Measurements from ENCODE around the gene FBXO24. TPM values are rescaled to one million over a fixed set of nuclear protein-coding genes. Genes with fewer than 3 reads are reported as not detected.

Gene FBXO24
- total and polyA plus RNA-seq, 9 of the 15 experiments (the other 6 are each of a cell fraction or from before 2014, with no cell fraction given), result 0.17 to 0.95 (median 0.50) TPM

DNA sequence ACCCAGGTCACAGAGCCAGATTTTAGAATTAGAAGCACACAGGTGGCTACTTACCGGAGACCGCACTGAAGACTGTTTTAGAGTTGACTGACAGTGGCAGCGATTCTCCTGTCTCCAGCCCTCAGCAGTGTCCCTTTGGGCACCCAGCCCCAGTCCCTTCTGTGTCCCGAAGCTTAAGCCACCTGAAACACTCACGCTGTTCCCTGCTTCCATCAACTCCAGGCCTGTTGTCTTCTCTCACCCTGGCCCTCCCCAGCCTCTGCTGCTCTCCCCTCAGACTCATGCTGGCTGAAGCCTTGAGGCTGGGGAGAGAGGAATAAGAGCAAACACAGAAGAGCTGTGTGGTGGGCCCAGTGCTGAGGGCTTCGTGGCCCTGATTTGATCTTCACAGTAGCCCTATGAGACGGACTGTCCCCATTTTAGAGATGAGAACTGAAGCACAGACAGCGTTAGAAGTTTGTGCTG, 23.0 kb upstream of the FBXO24 start:
- Histone ChIP-seq H3K4me3 (no peak overlapping the region), H3K27ac (ENCODE audit: extremely low read depth, low read depth, low read length) (no peak overlapping the region), H3K4me2 (ENCODE audit: insufficient read depth, low read length) (no peak overlapping the region), H3K79me2 (ENCODE audit: control insufficient read depth, insufficient read depth, low read length) (no peaks in the 10 kb centered on the region), H2AFZ (ENCODE audit: low read depth, low read length) (no peak overlapping the region), H3K9me1 (ENCODE audit: control insufficient read depth, insufficient read depth, low read length) (no peaks in the 10 kb centered on the region), H3K36me3 (ENCODE audit: control insufficient read depth, insufficient read depth, low read length) (peaks cover 17% of the 10 kb centered on the region; the same call in 2 of the 3 replicates), H4K20me1 (replicated peaks; ENCODE audit: control insufficient read depth, insufficient read depth, low read length) (no peaks in the 10 kb centered on the region), H3K9ac (ENCODE audit: insufficient read depth in 1 of 2, low read depth in 2 of 2, low read length in 2 of 2) (no peak overlapping the region; a peak in 1 of 4 replicates), H3K27me3 (ENCODE audit: control insufficient read depth in 2 of 2, insufficient read depth in 2 of 2, low read length in 2 of 2) (no peaks in the 10 kb centered on the region), H3K4me1 (replicated peaks in 1 of 2; ENCODE audit: control insufficient read depth in 2 of 2, insufficient read depth in 2 of 2, low read length in 2 of 2) (peaks cover 0 to 31% of the 10 kb centered on the region in 2 experiments; a peak in 3 of 5 replicates), H3K9me3 (replicated peaks; ENCODE audit: control insufficient read depth, insufficient read depth, low read depth, low read length) (no peaks in the 10 kb centered on the region)
- in situ Hi-C loops (cut with MboI) (loop anchor here (25.0 kb wide), 1 partner anchor 101 kb away; the partner anchor contains the start of gene SPACDR), intact Hi-C loops (cut with micrococcal nuclease) (no loop called here)
- FAIRE-seq (no peak), ATAC-seq (no peak), DNase-seq (ENCODE audit: extremely low read depth in 1 of 4, low spot score in 3 of 4) (no peak)
- TF ChIP-seq BDP1 (IDR thresholded peaks at IDR 0.05; ENCODE audit: insufficient read depth, insufficient read length) (no peak), ZNF212 (CRISPR knock-in tag; IDR thresholded peaks at IDR 0.05) (no peak), HSF4 (CRISPR knock-in tag; IDR thresholded peaks at IDR 0.05; ENCODE audit: borderline replicate concordance) (no peak), OTX1 (CRISPR knock-in tag; IDR thresholded peaks at IDR 0.05) (no peak), FUS (optimal IDR thresholded peaks at IDR 0.05; ENCODE audit: low read depth, low read length) (no peak), ZNF436 (CRISPR knock-in tag; IDR thresholded peaks at IDR 0.05) (no peak), TCF7 (IDR thresholded peaks at IDR 0.05; ENCODE audit: borderline replicate concordance) (no peak)
- TF ChIP-seq, protein P1, sequence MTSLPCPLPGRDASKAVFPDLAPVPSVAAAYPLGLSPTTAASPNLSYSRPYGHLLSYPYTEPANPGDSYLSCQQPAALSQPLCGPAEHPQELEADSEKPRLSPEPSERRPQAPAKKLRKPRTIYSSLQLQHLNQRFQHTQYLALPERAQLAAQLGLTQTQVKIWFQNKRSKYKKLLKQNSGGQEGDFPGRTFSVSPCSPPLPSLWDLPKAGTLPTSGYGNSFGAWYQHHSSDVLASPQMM (CRISPR knock-in tag; IDR thresholded peaks at IDR 0.05), result no peak
- TF ChIP-seq, protein P2, sequence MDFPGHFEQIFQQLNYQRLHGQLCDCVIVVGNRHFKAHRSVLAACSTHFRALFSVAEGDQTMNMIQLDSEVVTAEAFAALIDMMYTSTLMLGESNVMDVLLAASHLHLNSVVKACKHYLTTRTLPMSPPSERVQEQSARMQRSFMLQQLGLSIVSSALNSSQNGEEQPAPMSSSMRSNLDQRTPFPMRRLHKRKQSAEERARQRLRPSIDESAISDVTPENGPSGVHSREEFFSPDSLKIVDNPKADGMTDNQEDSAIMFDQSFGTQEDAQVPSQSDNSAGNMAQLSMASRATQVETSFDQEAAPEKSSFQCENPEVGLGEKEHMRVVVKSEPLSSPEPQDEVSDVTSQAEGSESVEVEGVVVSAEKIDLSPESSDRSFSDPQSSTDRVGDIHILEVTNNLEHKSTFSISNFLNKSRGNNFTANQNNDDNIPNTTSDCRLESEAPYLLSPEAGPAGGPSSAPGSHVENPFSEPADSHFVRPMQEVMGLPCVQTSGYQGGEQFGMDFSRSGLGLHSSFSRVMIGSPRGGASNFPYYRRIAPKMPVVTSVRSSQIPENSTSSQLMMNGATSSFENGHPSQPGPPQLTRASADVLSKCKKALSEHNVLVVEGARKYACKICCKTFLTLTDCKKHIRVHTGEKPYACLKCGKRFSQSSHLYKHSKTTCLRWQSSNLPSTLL (IDR thresholded peaks at IDR 0.05), result no peak
- POLR2A ChIA-PET, result interaction anchor here (1.0 kb wide), 1 partner anchor 108 kb away, joined by 3 read pairs; no protein-coding TSS in a partner anchor
- CTCF ChIA-PET (ENCODE audit: low intra/inter-chr PET ratio), result interaction anchor here (0.6 to 1.9 kb wide), 5 partner anchors 25 to 162 kb away, joined by 3 to 9 read pairs (median 5); no protein-coding TSS in a partner anchor
- BruUV-seq (replicated peaks), result no TSS peak
- 70% methylated on average over 8 of the region's 8 CpGs for WGBS (ENCODE audit: insufficient coverage, low coverage, missing lambda C conversion rate)
